HG03342 (cell line): ENCODE measurements around the gene DAB1.

Experiments used
- ATAC-seq: cut with Tn5 transposase; IDR thresholded peaks from one replicate; pipeline ENCODE4 v1.9.1; 2021; ENCODE audit warnings: mild to moderate bottlenecking, moderate library complexity; ENCODE audit not compliant: unreplicated experiment

DAB1 gene

DNA sequence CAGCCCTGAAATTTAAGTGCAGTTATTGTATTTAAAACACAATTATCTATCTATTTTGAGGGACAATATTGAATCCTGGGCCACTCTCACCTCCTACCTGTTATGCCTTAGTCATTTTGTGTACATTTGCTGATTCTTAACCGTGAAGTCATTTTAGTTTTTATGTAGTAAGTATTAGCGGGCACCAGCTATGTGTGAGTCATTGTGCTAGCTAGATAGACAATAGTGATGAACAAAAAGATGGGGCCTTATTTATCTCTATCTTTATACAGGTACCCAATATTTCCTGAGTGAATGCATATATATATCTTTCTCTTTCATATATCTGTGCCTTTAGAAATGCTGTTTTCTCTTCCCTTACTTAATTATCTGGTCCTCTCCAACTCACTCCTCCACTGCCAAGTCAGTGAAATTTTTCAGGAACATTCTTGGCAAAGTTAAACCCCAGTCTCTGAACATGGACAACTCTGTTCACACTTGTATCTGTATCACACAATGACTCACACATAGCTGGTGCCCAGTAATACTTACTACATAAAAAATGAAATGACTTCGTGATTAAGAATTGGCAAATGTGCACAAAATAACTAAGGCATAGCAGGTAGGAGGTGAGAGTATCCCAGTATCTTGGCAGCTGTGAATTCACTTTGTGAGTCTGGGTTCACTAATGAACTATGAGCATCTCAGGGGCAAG lies 292.0 kb downstream of the DAB1 start:
- ATAC-seq: no peak

- ATAC-seq: no peak
Measured at GRCh38 chr1:57131257-57131656, 292.6 kb downstream of the DAB1 start.

DNA sequence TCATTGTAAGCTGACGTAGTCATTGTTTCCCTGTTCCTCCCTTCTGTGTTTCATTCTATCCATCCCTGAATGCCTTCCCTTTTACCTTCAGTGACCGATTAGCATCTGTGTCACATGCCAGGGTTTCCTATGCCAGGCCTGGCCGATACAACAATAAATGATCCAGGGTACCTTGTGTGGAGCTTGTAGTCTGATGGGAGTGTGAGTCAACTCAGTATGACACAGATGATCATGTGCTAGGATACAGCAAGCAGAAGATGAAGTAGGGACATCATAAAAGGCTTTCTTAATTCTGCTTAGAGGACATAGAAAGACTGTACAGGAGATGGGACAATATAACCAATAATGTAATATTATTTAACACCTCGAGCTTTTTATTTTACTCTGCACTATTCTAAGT lies 294.0 kb downstream of the DAB1 start:
- ATAC-seq: no peak

- no peak for ATAC-seq
Measured at GRCh38 chr1:57127976-57128375, 295.9 kb downstream of the DAB1 start.

DNA sequence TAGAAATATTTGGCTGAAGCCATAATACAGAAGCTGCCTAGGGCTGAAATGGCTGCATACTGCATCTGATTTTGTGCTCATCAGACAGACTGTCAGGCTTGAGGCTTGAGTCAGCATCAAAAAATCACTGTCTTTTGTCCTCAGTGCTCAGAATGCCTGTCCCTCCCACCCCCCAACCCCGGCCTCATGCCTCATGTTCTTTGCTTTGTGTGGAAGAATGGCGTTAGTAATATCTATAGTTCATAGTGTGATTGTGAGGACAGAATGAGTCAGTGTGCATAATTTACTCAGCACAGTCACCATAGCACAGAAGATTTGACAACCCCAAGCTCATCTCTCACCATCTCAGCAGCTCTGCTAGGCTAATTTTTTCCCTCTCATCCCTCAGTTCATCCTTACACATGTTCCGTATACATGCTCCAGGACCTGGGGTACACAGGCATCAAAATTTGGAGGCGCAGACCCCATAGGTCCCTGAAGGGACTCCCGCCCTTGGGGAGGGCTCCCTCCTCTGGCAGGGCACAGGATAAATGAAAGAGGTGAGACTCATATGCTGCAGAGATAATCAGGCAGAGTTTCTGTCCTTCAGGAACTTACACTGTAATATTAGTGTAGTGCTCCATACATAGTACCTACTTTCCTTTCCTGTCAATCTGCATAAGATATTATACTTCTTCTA lies 299.0 kb downstream of the DAB1 start:
- ATAC-seq: no peak

DNA sequence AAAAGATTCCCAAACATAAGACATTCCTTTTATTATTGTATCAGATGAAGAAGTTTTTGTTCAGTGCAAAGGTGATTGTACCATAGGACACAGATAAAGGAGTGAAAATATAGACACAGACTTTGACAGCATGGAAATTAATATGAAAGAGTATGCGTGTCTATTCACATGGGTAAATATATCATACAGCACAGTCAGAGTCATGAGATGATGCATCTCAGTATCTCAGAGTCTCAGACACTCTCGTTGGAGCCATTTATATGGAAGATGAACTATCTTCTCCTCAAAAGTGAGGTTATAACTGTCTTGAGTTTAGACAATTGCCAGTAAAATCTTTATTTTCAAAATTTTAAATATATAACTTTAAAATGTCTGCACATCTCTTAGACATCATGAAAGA lies 299.7 kb downstream of the DAB1 start:
- no peak for ATAC-seq

- no peak for ATAC-seq
Measured at GRCh38 chr1:57122031-57122430, 301.8 kb downstream of the DAB1 start.

GRCh38 chr1:57118948-57119603 lies 304.8 kb downstream of the DAB1 start:
- no peak for ATAC-seq

DNA sequence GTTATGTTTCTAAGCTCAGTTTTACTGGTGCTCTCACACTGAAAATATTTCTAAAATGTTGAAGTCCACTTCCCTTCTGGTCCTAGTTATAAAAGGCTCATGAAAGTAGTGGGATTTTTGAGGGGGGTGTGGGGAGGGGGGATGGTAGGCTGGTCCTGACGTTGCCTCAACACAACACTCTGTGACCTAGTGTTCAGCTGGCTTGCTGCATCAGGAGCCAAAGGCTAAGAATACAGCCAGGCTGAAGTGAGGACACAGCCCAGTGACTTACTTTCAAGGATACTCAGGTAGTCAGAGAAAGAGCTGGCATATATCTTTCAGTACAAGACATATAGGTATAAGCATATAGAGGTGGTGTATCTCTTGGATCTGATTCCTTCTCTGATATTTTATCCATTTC lies 306.1 kb downstream of the DAB1 start:
- no peak for ATAC-seq

- no peak for ATAC-seq
Measured at GRCh38 chr1:57116871-57117270, 307.0 kb downstream of the DAB1 start.

DNA sequence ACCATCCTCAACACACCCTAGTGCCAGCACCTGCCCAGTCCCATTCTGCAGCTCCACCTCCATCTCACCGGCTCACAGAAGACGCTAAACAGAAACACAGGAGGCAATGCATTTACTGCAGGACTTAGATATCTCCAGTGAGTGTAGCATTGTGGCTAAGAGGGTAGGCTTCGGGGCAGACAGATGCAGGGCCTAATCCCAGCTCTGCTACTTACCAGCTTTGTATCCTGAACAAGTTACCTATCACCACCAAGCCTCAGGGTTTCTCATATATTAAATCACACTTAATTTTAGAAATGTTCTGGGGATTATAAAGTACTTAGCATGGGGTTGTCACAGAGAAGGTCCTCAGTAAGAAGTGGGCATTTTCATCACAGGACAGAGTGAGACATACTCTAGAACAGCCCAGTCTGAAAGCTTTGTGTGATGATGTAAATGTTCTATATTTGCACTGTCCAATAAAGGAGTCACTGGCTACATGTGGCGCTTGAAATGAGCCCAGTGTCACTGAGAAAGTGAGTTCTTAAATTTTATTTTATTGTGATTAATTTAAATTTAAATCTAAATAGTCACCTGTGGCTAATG lies 308.7 kb downstream of the DAB1 start:
- ATAC-seq: no peak

GRCh38 chr1:57112148-57112547 lies 311.7 kb downstream of the DAB1 start:
- ATAC-seq: no peak

DNA sequence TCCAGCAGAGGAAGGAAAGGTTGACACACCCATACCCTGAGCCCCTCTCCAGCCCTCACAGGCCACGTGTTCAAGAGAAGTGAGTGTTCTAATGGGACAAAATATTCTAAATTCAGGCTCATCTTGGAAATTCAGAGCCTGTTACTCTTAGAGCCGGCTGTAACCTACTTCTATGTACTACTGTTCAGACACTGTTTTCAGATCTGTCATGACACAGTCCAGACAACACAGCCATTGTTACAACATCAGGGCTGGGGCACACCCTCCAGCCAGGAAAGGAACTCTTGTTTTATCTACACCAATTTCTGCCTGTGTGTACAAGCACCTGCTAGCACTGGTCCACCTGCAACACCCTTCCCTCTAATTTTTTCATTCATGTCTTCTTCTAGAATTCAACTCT lies 312.7 kb downstream of the DAB1 start:
- ATAC-seq: no peak

- ATAC-seq: no peak
Measured at GRCh38 chr1:57109883-57110282, 314.0 kb downstream of the DAB1 start.

- ATAC-seq: no peak
Measured at GRCh38 chr1:57109247-57109646, 314.6 kb downstream of the DAB1 start.

- no peak for ATAC-seq
Measured at GRCh38 chr1:57106296-57106695, 317.6 kb downstream of the DAB1 start.

- ATAC-seq: no peak
Measured at GRCh38 chr1:57102561-57103326, 321.1 kb downstream of the DAB1 start.

- no peak for ATAC-seq
Measured at GRCh38 chr1:57101209-57101608, 322.7 kb downstream of the DAB1 start.

DNA sequence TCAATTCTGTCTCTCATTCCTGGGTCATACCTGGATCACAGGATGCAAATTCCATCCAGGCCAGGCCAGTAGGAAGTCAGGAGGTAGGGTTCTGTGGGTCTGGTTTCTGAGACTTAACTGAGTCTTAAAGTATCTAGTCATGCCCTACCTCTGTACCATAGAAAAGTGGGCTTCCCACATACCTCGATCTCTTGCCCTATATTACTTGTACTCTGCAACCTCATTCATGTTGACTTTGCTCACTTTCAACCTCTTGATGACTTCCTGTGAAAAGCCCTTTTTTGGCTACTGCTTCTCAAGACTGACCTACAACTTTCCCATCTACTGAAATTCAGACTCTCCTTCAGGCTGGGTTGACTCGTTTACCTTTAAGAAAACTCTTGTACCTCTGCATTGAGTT lies 329.1 kb downstream of the DAB1 start:
- ATAC-seq: no peak

GRCh38 chr1:57093122-57093521 lies 330.7 kb downstream of the DAB1 start:
- ATAC-seq: no peak

DNA sequence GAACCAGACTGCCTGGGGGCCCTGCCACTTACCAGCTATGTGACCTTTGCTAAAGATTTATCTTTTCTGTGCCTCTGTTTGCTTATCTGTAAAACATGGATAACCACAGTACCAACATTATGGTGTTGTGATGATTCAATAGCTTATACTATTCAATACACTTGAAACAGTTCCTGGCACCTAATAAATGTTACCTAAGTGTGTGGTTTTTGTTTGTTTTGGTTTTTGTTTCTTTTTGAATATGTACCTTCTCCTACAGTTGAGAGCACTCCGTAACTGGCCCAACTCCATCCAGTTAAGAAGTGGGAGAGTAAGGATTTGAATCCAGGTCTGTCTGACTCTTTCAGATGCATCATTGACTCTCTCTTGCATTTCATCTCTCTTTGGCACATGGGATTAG lies 332.2 kb downstream of the DAB1 start:
- ATAC-seq: no peak
